ENCODE results near the gene MIGA1.
"Not testable (repeated sequence)": the region's sequence is repeated elsewhere in the genome, so short reads cannot be mapped to it uniquely, and the experiment has no call there.

Gene MIGA1

GRCh38 chr1:77803371-77803770, 23.9 kb downstream of the MIGA1 start:
- no peak for DNase-seq

GRCh38 chr1:77809787-77810462, 30.5 kb downstream of the MIGA1 start:
- DNase-seq, result not testable (repeated sequence)

- DNase-seq, result not testable (repeated sequence)
Observed at GRCh38 chr1:77811589-77811988, 32.1 kb downstream of the MIGA1 start.

- DNase-seq, result no peak
Observed at GRCh38 chr1:77817368-77818209, 38.1 kb downstream of the MIGA1 start.

GRCh38 chr1:77820121-77820520, 40.7 kb downstream of the MIGA1 start:
- no peak for DNase-seq

GRCh38 chr1:77824079-77824478, 44.6 kb downstream of the MIGA1 start:
- DNase-seq, result no peak

- DNase-seq, result no peak
Observed at GRCh38 chr1:77824694-77825093, 45.2 kb downstream of the MIGA1 start.

- DNase-seq, result no peak
Observed at GRCh38 chr1:77825131-77825709, 45.8 kb downstream of the MIGA1 start.

GRCh38 chr1:77826851-77827250, 47.4 kb downstream of the MIGA1 start:
- DNase-seq, result not testable (repeated sequence)

GRCh38 chr1:77828098-77828497, 48.6 kb downstream of the MIGA1 start:
- no peak for DNase-seq

- no peak for DNase-seq
Observed at GRCh38 chr1:77829851-77830250, 50.4 kb downstream of the MIGA1 start.

- no peak for DNase-seq
Observed at GRCh38 chr1:77830946-77831345, 51.5 kb downstream of the MIGA1 start.

- no peak for DNase-seq
Observed at GRCh38 chr1:77831566-77831965, 52.1 kb downstream of the MIGA1 start.

- DNase-seq, result no peak
Observed at GRCh38 chr1:77831976-77832711, 52.7 kb downstream of the MIGA1 start.

GRCh38 chr1:77832901-77833300, 53.5 kb downstream of the MIGA1 start:
- DNase-seq, result no peak

GRCh38 chr1:77833521-77834100, 54.2 kb downstream of the MIGA1 start:
- DNase-seq, result no peak

GRCh38 chr1:77834771-77835334, 55.4 kb downstream of the MIGA1 start:
- DNase-seq, result no peak

- DNase-seq, result no peak
Observed at GRCh38 chr1:77841574-77841973, 62.1 kb downstream of the MIGA1 start.

GRCh38 chr1:77845951-77846350, 66.5 kb downstream of the MIGA1 start:
- no peak for DNase-seq

- DNase-seq, result no peak
Observed at GRCh38 chr1:77846966-77847365, 67.5 kb downstream of the MIGA1 start.

GRCh38 chr1:77847621-77848080, 68.2 kb downstream of the MIGA1 start:
- no peak for DNase-seq

- DNase-seq, result no peak
Observed at GRCh38 chr1:77850082-77850481, 70.6 kb downstream of the MIGA1 start.

Measured in stimulated activated CD4-positive, alpha-beta T cell treated with anti-CD3 and anti-CD28 coated beads, Interleukin-2, amount 100 ng/mL, for 24 hours (primary cell).